ENCODE data around the gene CDH12.
"Not testable (repeated sequence)": the region's sequence is repeated elsewhere in the genome, so short reads cannot be mapped to it uniquely, and the experiment has no call there.

The CDH12 gene

DNA sequence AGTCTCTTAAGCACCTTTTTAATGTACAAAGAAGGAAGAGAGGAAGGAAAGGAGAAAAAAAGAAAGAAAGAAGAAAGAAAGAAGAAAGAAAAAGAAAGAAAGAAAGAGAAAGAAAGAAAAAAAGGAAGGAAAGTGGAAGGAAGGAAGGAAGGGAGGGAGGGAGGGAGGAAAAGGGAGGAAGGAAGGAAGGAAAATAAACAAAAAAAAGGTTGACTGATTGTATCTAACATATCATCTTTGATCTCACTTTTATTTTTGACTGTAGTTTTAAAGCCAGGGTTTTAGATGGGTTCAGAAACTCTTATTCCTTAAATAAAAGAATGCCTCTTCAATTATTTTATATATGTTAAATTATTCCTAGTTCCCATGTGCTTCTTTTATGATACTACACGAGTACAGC is 794.5 kb downstream of the CDH12 start:
- no peak for DNase-seq
- intact Hi-C loops (cut with DNase I), result no loop called here

DNA sequence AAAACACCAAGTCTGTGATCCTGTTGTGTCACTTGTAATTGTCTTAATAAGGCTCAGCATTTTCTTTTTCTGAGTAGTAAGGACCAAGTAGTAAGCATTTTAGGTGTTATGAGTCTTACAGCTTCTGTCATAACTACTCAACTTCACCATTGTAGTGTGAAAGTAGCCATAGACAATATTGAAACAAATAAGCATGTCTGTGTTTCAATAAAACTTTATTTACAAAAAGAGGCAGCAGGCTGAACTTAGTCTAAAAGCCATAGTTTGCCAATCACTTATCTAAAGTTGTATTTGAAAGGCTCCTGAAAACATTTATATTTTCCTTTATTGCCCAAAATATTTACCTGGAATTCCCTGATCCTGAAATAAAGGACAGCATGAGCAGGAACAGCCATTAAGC is 796.1 kb downstream of the CDH12 start:
- intact Hi-C loops (cut with DNase I), result no loop called here
- no peak for DNase-seq

DNA sequence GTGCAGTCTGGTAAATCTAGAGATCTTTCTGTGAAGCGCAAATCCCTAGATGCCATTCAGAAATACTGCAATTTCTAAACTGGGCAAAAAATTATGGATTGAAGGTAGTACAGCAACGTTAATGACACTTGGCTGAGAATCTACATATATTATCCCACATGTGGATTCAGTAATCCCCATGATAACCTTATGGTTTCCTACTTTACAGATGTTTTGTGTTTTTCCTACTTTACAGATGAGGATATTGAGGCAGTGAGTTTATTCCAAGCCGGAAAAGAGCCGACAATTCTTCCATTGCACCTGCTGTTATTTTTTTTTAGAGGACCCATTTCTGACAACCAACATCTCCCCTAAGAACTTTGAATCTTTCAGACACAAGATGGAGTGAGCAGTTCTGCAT is 796.5 kb downstream of the CDH12 start:
- no peak for DNase-seq
- intact Hi-C loops (cut with DNase I), result no loop called here

DNA sequence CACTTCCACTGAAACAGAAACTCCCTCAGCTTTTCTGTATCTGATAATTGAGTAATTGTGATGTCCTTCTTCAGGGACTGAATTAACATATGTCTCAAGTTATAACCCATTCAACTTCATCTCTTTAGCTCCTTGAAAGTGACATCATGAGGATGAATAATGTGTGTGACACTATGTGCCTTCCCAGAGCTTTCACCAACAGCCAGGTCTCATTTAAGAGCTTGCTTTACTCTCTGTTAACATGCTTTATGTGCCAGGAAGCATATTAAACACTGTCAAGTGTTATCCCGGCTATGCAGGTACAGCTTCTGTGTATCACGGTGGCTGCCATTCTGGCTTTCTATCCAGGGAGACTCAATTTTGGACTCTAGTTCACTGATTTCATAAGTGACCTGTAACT is 799.9 kb downstream of the CDH12 start:
- intact Hi-C loops (cut with DNase I), result no loop called here
- no peak for DNase-seq

DNA sequence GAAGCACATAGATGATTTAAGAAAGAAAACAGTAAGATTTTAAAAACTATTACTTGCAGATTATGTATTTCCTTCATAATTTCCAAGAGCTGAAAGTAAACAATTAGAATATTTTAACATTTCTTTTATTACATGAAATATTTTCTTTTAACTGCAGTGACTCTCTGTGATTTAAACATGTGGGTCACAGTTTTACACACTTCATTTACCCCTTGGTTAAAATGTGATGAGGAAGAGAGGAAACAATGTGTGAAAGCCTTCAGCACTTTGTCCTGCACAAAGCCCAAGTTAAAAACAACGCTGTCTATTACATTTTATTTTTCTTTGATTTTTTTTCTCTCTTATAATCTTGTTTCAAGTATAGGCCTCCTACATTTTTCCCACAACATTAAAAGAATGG is 801.3 kb downstream of the CDH12 start:
- no peak for DNase-seq
- intact Hi-C loops (cut with DNase I), result no loop called here

DNA sequence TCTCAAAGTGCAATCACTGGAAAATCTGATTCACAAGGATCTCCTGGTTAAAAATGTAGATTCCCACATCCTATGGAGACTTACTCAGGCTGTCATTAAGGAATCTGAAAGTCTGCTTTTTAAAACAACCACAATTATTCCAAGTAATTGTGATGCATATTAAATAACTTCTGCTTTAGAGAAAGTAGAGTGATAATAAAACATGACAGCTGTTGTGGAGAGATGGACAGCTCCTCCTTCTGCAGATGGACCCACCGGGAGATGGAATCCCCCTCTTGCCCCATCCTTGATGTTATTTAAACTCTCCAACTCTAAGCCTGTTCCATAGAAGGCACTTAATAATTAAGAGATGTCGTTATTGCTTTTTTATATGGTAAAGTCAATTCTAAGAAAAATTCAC is 802.2 kb downstream of the CDH12 start:
- intact Hi-C loops (cut with DNase I), result no loop called here
- DNase-seq, result peak in 1 of 10 donors; percentile 22

DNA sequence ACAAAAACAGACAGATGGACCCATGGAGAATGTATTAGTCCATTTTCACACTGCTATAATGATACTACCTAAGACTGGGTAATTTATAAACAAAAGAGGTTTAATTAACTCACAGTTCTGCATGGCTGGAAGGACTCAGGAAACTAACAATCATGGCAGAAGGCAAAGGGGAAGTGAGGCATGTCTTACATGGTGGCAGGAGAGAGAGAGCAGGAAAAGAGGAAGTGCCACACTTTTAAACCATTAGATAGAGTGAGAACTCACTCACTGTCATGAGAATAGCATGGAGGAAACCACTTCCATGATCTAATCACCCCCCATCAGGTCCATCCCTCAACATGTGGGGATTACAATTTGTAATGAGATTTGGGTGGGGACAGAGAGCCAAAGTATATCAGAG is 808.9 kb downstream of the CDH12 start:
- intact Hi-C loops (cut with DNase I), result no loop called here
- no peak for DNase-seq

DNA sequence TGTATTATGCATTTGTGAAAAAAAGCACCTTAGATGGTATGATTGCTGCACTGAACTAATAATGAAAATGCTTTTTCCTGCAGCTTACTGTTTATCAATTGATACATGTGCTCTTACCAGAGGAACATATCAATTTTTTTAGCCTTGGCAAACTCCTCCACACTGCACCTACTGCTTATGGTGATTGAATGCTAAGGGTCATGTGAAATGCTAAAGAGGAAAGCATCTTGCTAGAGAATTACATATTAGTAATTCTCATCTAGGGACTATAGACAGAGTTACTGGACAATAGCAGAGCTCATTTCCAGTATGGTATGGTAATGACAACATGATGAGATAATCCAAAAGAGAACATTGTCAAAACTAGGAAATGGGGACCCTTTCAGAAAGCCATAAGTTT is 817.1 kb downstream of the CDH12 start:
- no peak for DNase-seq
- intact Hi-C loops (cut with DNase I), result no loop called here

DNA sequence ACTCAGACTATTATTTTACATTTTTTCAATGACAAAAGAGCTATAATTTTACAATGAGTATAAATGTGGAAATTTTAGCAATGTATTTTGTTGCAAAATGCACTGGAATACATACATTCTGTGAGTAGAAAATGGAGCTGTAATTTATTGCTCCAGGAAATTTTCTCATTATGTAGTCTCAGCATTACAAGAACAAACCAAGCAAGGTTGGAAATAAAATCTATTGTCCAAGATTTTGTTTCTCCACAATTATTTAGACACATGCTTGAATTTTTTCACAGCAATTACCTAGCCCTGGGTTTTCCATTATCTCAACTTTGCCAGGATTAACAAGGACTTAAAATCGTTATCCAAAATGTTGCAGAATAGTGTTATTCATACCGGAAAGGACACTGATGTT is 820.1 kb downstream of the CDH12 start:
- intact Hi-C loops (cut with DNase I), result no loop called here
- no peak for DNase-seq

DNA sequence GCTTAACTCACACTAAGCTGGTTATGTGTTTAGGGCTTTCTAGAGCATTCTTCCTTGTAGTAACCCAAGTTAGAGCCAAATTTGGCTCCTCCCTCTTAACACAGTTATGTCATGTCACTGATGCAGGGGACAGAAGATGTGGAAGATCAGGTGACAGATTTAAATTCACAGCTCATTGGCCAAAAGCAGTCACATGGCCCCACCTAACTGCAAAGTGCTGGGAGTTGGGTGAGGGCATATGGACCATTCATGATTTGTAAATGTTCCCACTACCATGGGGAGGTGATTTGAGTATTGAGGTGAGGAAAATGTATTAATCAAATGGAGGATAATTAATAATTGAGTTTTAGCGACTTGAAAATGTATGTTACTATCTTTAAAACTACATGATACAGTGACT is 829.4 kb downstream of the CDH12 start:
- intact Hi-C loops (cut with DNase I), result no loop called here
- DNase-seq, result no peak

DNA sequence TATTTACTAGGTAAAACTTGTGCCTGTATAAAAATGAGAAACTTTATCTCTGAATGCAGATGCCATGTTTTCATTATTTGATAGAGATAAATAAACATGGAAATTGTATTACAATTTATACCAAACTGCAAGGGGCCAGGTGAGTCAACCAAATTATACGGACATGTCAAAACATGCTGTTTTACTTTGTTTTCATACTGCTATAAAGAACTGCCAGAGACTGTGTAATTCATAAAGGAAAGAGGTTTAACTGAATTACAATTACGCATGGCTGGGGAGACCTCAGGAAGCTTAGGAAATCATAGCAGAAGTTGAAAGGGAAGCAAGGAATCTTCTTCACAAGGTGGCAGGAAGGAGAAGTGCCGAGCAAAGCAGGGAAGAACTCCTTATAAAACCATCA is 840.3 kb downstream of the CDH12 start:
- DNase-seq; intact Hi-C loops (cut with DNase I): not testable (repeated sequence)

DNA sequence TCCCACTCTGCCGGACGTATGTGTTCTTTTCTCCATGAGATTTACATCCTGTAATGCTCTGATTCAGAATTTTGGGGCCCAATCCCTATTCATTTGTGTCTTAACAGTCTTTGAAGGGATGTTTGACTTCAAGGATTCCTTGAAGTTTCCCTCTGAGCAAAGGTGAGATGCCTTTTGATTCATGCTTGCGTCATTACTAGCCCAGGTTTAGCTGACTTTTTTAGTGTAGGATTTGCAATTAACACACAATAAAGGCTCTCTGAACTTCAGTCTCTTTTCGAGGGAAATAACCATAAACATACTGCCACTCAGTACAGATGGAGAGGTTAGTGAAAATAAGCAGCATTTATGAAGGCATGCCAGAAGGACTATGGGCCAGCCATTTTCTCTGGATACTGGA is 842.3 kb downstream of the CDH12 start:
- intact Hi-C loops (cut with DNase I); DNase-seq: not testable (repeated sequence)

DNA sequence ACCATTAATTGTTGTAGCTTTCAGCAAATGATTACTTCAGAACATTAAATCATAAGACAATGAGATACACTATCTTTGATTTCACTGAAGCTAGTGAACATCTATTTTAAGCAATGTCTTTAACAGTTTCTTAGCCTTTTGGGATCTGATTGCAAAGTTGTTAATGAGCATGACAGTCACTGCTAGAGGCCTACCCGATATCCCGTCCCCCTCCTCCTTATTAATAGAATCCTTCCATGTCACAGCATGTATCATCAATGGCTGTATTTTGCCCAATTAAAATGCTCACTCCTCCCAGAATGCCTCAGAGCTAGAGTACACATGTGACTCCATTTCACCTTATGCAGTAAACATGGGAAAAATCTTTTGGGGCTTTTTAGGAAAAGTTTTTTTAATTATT is 852.0 kb downstream of the CDH12 start:
- intact Hi-C loops (cut with DNase I); DNase-seq: not testable (repeated sequence)

DNA sequence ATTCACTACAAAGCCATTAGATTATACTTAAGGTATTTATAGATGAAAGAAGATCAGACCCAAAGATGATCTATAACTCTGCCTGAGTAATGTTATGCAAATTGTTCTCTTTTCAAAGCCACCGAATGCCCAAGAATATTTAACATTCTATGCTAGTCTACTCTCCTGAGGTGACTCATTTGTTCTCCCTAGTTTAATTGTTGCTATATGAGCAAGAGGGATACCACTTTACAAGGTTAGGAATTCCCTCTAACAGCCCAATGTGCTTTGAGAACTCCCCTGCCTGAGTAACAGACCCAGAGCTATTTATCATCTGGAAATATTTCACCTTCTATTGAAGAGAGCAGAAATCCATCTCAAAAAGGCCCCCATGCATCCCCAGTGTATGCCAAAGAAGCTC is 867.3 kb downstream of the CDH12 start:
- DNase-seq; intact Hi-C loops (cut with DNase I): not testable (repeated sequence)

DNA sequence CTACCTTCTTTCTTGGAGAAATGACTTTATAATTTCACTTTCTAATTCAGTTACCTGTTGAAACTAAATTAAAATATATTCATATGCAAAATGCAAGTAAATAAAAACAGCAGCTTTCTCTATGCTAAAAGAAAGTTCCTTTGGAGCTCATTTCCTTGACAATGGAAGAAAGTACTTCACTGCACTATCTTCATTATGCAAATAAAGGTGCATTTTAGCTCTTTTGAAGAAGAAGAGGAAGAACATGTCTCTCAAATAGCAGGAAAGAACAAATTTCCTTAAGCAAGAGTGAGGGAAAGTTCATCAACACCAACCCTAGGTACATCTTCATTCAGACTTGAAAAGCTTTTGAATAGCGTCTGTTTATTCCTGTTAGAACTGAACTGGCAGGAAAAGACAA is 901.6 kb downstream of the CDH12 start:
- intact Hi-C loops (cut with DNase I); DNase-seq: not testable (repeated sequence)

DNA sequence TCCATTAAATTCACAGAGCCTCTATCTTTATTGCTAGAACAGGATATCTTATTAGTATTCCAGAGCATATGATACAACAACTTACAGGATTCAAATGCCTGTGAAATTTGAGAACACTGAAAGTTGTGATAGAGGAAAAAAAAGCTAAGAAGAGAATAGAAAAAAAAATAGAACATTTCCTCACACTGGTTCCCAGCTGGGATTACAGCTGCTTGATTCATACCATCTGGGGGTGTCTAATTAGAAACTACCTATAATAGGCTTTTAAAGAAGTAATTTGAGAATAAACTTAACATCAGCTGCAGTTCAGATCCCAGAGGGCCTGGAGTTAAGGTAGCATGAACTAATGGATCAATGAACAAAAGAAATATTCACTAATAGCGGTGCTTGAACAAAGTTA is 922.0 kb downstream of the CDH12 start:
- no peak for DNase-seq
- intact Hi-C loops (cut with DNase I), result no loop called here

DNA sequence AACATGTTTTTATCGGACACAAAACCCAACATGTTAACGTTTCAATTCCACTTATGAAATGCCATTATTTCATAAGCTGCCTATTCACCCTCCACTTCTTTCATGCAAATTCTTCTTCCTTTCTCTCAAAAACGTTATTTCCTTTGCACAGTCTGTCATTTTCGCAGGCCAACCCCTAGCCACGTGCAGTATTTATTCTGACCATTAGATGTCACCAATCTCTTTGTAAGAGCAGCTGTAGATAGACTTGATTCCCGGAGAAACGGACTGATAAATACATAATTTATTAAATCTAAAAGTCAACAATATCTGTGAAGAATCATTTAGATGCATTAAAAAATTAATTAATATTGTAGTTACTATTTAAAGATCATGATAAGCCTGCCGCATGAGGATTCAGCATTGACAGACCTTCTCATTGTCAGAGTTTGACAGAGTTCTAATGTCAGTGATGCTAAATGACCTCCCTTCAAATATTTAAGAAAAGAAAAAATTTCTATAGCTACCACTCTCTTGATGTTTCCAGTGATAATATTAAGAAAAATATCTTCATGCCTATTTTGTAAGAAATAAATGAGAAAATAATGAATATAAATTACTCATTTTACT is 933.6 kb downstream of the CDH12 start:
- intact Hi-C loops (cut with DNase I), result loop anchor here (10.0 kb wide), 1 partner anchor 305 kb away; no protein-coding TSS in a partner anchor
- DNase-seq, result no peak

DNA sequence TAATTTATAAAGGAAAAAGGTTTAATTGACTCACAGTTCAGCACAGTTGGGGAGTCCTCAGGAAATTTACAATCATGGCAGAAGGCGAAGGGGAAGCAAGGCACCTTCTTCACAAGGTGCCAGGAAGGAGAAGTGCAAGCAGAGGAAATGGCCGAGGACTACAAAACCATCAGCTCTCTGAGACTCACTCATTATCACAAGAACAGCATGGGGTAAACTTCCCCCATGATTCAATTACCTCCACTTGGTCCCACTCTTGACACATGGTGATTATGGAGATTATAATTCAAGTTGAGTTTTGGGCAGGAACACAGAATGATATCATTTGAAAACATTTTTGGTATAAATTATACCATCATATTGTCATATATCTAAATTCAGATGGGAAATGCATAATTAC is 934.7 kb downstream of the CDH12 start:
- no peak for DNase-seq
- intact Hi-C loops (cut with DNase I), result no loop called here

DNA sequence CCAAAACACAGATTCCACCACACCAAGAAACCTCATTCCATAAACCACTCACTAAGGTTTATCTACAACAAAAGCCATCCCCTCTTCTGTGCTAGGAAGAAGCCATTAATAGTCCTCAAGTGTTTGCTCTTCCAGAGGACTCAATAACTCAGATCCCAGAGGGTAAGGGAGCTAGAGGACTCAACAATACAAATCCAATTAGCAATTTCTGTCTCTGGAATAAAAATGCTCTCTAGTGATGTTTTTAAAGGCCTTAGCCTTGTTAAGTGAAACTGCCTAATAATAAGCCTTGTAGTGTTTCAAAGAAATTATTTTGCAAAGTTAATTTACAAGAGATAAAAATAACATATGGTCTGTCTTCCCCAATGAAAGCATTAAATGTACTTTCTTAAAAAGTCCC is 942.4 kb downstream of the CDH12 start:
- intact Hi-C loops (cut with DNase I), result no loop called here
- DNase-seq, result no peak

DNA sequence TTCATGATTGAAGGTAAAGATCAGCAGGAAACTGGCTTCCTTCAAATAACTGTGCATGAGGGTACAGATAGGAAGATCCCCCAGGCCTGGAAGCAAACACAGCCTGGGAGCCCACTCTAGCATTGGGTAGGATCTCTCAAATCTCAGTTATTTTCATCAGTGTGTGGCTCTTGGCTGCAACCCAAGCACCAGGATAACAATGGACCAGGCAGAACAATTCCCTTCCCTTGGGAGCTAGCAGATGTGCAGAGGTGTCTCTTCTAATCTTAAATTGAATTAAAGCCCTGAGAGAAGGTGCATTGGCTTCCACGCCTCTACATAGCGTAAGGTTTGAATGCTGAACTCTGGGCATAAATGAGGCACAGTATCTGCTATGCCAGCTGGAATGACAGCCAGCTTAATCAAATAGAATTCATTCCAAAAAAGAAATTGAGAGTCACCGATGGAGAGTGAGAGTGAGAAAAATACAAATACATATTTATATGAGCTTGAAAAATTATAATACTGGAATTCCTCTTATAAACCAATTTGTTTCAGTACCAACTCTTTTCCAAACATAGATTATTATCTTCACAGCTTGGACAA is 957.3 kb downstream of the CDH12 start:
- no peak for DNase-seq
- intact Hi-C loops (cut with DNase I), result no loop called here

DNA sequence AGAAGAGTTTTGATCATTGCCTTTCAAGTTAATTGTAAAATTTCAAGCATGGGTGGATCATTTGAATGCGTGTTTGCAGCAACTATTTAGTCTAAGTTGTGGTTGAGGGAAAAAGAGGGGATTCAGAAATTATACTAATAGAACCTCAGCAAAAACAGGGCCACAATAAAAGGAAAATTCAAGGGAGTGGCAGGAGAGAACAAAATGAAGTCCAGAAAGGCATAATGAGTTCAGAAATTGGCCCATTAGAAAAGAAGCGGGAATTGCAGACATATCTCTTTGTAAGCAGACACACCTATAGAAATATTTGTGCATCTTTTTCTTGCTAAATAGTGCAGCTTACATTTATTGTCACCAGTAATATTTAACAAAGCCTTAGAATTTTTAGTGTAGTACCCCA is 960.0 kb downstream of the CDH12 start:
- DNase-seq, result no peak
- intact Hi-C loops (cut with DNase I), result no loop called here

DNA sequence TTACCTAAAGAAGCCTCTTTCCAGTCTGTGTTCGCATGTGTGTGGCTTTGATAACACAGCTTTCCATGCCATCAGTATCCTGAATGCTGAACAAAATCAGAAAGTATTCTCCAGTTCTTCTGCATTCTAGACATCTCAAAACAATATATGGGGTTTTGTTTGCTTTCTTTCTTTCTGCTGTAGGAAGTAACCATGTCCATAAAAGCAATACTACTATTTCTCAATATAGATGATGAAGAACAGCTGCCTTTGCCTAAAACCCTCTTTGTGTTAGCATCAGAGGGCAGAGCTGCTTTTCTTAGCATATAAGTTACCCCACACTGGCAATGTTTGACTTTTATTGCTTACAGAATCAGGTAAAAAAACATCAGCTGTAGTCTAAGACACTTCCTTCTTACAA is 963.6 kb downstream of the CDH12 start:
- intact Hi-C loops (cut with DNase I), result no loop called here
- no peak for DNase-seq
